Measurements from ENCODE around the gene MYH9.
"Not testable (repeated sequence)": the region's sequence is repeated elsewhere in the genome, so short reads cannot be mapped to it uniquely, and the experiment has no call there.

Gene MYH9

DNA sequence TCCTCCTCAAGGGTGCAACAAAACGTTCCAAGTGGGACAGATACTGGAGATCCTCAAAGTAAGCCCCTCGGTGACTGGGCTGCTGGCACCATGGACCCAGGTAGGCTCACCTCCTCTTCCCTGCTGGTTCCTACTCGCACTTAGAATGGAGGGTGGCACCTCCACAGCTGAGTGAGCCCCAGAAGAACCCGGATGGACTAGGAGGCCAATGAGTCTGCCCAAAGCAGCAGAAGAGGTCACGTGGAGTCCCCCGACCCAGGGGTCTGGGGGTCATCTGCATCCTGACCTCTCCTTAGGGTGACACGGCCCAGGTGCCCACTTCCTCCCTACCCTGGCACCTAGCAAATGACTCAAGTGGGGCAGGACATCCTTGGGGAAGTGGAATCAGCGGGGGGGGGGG, 130.5 kb downstream of the MYH9 start:
- Histone ChIP-seq H3K4me2 (no peak overlapping the region), H3K4me1 (peaks cover 53% of the 10 kb centered on the region), H3K27me3 (no peaks in the 10 kb centered on the region), H3K9ac (no peak overlapping the region), H4K20me1 (no peaks in the 10 kb centered on the region), H3K9me3 (no peaks in the 10 kb centered on the region), H3K27ac (no peak overlapping the region), H3K4me3 (no peak overlapping the region), H3K36me3 (no peaks in the 10 kb centered on the region)
- TF ChIP-seq Cebpa-rat (IDR thresholded peaks at IDR 0.05): no peak

DNA sequence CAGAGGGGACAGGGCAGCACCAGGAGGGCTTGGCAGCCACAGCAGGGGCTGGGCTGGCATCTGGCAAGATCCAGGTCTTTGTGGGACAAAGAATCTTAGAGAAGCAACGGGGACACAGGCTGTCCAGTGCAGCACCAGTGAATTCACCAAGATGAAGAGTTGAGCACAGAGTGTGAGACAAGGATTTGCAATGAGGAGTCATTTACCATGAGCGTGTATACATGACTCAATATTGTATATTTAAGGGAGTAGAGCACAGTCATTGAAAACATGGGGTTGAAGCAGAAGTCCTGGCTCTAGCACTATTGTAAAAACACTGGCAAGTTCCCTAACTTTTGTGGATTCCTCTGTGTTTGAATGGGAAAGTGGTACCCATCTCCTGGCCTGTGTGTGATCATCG, 131.3 kb downstream of the MYH9 start:
- no peak overlapping the region for H3K9ac ChIP-seq
- no peaks in the 10 kb centered on the region for H3K9me3 ChIP-seq
- no peaks in the 10 kb centered on the region for H3K36me3 ChIP-seq
- no peaks in the 10 kb centered on the region for H4K20me1 ChIP-seq
- peaks cover 53% of the 10 kb centered on the region for H3K4me1 ChIP-seq
- TF ChIP-seq Cebpa-rat (IDR thresholded peaks at IDR 0.05): no peak
- H3K27me3 ChIP-seq: no peaks in the 10 kb centered on the region
- no peak overlapping the region for H3K4me3 ChIP-seq
- no peak overlapping the region for H3K4me2 ChIP-seq
- H3K27ac ChIP-seq: no peak overlapping the region

GRCh38 chr22:36255572-36255971, 132.2 kb downstream of the MYH9 start:
- H3K4me3 ChIP-seq, H3K27ac ChIP-seq, H3K36me3 ChIP-seq, H3K9ac ChIP-seq, H3K9me3 ChIP-seq, H3K27me3 ChIP-seq, H4K20me1 ChIP-seq: not testable (repeated sequence)
- H3K4me2 ChIP-seq: 0 out of 2 replicates have a peak overlapping the region, but pooled peaks have one; percentile 85
- H3K4me1 ChIP-seq: peaks cover 53% of the 10 kb centered on the region

DNA sequence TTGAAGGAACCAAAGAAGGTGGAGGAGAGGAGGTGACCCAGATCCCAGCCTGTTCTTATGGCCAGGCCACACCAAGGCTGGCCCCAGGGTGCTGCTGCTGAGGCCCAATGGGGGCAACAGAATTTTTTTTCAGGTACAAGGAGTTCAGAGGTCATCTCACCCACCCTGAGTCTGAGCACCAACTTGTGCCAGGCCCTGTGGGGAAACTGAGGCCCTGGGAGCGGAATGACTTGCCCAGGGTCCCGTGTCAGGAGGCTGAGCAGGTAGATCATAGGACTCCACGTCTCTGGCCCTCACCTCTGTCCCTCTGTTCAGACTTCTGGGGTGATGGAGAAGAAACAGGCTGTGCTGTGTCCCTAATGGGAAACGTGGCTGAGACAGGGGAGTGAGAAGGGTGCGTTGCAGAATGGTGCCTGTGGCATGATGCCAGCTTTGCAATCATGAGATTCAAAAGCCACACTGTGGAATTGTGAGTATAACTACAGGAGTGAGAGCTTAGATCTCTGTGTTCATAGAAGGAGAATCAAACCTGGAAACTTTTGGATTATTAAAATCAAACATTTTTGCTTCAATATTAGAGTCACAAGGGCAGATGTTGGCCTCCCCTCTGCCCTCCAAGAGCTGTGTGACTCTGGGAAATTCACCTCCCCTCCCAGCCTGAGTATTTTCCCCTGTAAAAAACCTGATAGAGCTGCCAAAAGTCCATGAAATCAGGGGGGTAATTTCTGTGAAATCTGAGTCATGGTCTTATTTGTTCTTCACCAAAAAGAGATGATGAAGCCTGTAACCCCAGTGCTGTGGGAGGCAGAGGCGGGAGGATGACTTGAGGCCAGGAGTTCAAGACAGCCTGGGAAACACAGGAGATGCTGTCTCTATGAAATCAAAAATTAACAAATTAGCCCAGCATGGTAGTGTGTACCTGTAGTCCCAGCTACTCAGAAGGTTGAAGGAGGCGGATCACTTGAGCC, 134.0 kb downstream of the MYH9 start:
- Histone ChIP-seq H4K20me1 (no peaks in the 10 kb centered on the region), H3K4me2 (peak overlapping the region; percentile 85), H3K27me3 (no peaks in the 10 kb centered on the region), H3K9ac (peak overlapping the region; percentile 61), H3K4me1 (peaks cover 37% of the 10 kb centered on the region), H3K4me3 (peak overlapping the region; percentile 61), H3K27ac (peak overlapping the region; percentile 60), H3K36me3 (no peaks in the 10 kb centered on the region), H3K9me3 (0 out of 2 replicates have a peak, but pooled peaks cover 3% of the 10 kb centered on the region)
- TF ChIP-seq Cebpa-rat (IDR thresholded peaks at IDR 0.05): no peak

GRCh38 chr22:36252754-36253522, 134.8 kb downstream of the MYH9 start, which contains the start of gene APOL1:
TSS of gene APOL1 (plus strand) at chr22:36253133. CDS start at chr22:36254956, 1,823 bp downstream.
- peaks cover 29% of the 10 kb centered on the region for H3K4me1 ChIP-seq
- peak within 1 kb of the TSS; percentile 61 for H3K4me3 ChIP-seq
- no peak for TF ChIP-seq Cebpa-rat (IDR thresholded peaks at IDR 0.05)

GRCh38 chr22:36251979-36252608, 135.7 kb downstream of the MYH9 start:
- H3K36me3 ChIP-seq, H3K4me3 ChIP-seq, H3K27me3 ChIP-seq, H3K27ac ChIP-seq, H4K20me1 ChIP-seq, H3K9ac ChIP-seq: not testable (repeated sequence)
- Histone ChIP-seq H3K9me3 (peaks cover 16% of the 10 kb centered on the region), H3K4me1 (peaks cover 29% of the 10 kb centered on the region), H3K4me2 (peak overlapping the region; percentile 85; the same call in 1 of the 2 replicates)

More at GRCh38 chr22:36252754-36253522, 134.8 kb downstream of the MYH9 start, which contains the start of gene APOL1:
- Histone ChIP-seq H3K9me3 (peaks cover 12% of the 10 kb centered on the region), H3K27me3 (no peaks in the 10 kb centered on the region), H3K9ac (peak within 1 kb of the TSS; percentile 61), H4K20me1 (no peaks in the 10 kb centered on the region), H3K27ac (peak within 1 kb of the TSS; percentile 60), H3K36me3 (no peaks in the 10 kb centered on the region), H3K4me2 (peak within 1 kb of the TSS; percentile 85)

DNA sequence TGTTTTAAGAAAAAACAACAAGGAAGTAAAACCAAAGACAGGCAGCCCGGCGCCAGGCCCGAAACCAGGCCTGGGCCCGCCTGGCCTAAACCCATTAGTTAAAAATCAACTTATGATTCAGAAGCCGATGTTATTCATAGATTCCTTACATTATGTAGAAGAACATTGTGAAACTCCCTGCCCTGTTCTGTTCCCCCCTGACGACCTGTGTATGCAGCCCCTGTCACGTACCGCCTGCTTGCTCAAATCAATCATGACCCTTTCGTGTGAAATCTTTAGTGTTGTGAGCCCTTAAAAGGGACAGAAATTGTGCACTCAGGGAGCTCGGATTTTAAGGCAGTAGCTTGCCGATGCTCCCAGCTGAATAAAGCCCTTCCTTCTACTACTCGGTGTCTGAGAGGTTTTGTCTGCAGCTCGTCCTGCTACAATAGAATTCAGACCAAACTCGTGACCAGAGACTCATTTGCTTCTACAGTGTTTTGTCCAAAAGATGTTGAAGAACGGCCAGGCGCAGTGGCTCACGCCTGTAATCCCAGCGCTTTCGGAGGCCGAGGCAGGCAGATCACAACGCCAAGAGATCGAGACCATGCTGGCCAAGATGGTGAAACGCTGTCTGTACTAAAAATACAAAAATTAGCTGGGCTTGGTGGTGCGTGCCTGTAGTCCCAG, 137.3 kb downstream of the MYH9 start:
- peaks cover 29% of the 10 kb centered on the region for H3K4me1 ChIP-seq
- H3K27ac ChIP-seq, H3K9ac ChIP-seq, H4K20me1 ChIP-seq, H3K36me3 ChIP-seq, H3K4me2 ChIP-seq, H3K27me3 ChIP-seq, H3K4me3 ChIP-seq: not testable (repeated sequence)
- peaks cover 16% of the 10 kb centered on the region for H3K9me3 ChIP-seq

DNA sequence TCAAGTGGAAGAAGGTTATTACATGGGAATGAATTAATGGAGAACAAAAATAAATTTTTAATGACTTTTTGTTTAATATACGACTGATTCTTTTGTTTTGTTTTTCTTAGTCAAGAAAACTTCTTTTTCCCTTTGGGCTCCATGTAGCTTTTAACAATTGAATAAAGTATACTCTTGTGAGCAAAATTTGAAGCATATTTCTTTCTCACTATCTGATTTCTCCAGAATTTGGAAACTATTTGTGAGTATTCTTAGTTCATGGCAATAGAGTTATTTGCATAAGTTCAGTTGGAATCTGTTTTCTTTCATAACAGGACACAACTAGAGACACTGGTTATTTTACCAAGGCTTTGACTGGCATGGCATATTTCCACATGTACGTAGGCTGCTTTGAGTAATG, 138.6 kb downstream of the MYH9 start:
- Histone ChIP-seq H3K9me3 (peaks cover 16% of the 10 kb centered on the region), H4K20me1 (no peaks in the 10 kb centered on the region), H3K9ac (no peak overlapping the region), H3K4me1 (peaks cover 18% of the 10 kb centered on the region), H3K36me3 (no peaks in the 10 kb centered on the region), H3K27me3 (no peaks in the 10 kb centered on the region), H3K27ac (no peak overlapping the region), H3K4me2 (no peak overlapping the region), H3K4me3 (no peak overlapping the region)
- no peak for TF ChIP-seq Cebpa-rat (IDR thresholded peaks at IDR 0.05)

DNA sequence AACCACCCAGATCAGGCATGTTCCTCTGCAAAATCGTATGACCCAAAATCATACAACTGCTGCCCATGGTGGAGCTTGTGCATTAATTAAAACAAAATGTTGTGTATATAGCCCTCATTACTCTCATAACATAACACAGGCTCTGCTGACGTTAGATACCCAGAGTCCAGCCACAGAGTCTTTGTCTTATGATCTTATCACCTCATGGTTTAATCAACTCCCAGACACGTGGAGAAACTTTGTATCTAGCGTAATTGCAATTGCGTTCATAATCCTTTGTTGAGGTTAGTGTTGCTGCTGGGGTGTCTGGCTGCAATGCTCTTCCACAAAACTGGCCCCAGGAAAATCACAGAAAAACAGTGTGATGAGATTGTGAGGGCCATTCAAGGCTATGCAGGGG, 139.8 kb downstream of the MYH9 start:
- Histone ChIP-seq H3K9ac (no peak overlapping the region), H3K4me1 (peaks cover 6% of the 10 kb centered on the region; the same call in 1 of the 2 replicates), H3K36me3 (no peaks in the 10 kb centered on the region), H4K20me1 (no peaks in the 10 kb centered on the region), H3K27me3 (no peaks in the 10 kb centered on the region), H3K9me3 (peaks cover 23% of the 10 kb centered on the region), H3K27ac (no peak overlapping the region), H3K4me3 (no peak overlapping the region), H3K4me2 (no peak overlapping the region)
- no peak for TF ChIP-seq Cebpa-rat (IDR thresholded peaks at IDR 0.05)
